Chondrocyte (in vitro differentiated cells): ENCODE data around the gene LAMC3. TPM values are rescaled to one million over a fixed set of nuclear protein-coding genes. Genes with fewer than 3 reads are reported as not detected.
A peak's percentile ranks its signal among the peaks of the same experiment; 100 is the strongest.

ENCODE experiments used
- DNase-seq: peaks from one replicate; pipeline ENCODE4 v3.0.0; 2021; ENCODE audit warnings: mixed read lengths, low spot score
- H3K27ac Mint-ChIP-seq: one replicate; pipeline ENCODE4 v1.8.0; 2021; ENCODE audit warnings: mild to moderate bottlenecking, moderate library complexity, mixed read lengths; ENCODE audit not compliant: unreplicated experiment
- H3K27me3 Mint-ChIP-seq: 2 replicates; pipeline ENCODE4 v1.8.0; 2021; ENCODE audit warnings: low read depth, mixed read lengths
- H3K36me3 Mint-ChIP-seq: 2 replicates; pipeline ENCODE4 v1.8.0; 2021; ENCODE audit warnings: low read depth, mixed read lengths
- H3K4me1 Mint-ChIP-seq: 2 replicates; pipeline ENCODE4 v1.8.0; 2021; ENCODE audit warnings: low read depth, mild to moderate bottlenecking, mixed read lengths
- H3K4me3 Mint-ChIP-seq: one replicate; pipeline ENCODE4 v1.8.0; 2021; ENCODE audit warnings: mild to moderate bottlenecking, moderate library complexity, mixed read lengths; ENCODE audit not compliant: unreplicated experiment
- H3K9me3 Mint-ChIP-seq: 2 replicates; pipeline ENCODE4 v1.8.0; 2021; ENCODE audit warnings: low read depth, mixed read lengths
- total RNA-seq: library from RNA; stranded (reverse); gene quantifications from 3 replicates; pipeline ENCODE4 v1.2.1, GENCODE V29; 2021
- TF ChIP-seq, protein P1 (sequence below): fragments of 200-600 bp; sonication (generic); IDR thresholded peaks from 2 replicates; pipeline ENCODE4 v1.5.0; 2021; ENCODE audit warnings: antibody characterized with exemption, mild to moderate bottlenecking, moderate library complexity

Gene LAMC3
- total RNA-seq, 1 donor from 2014 or later = 1.2 TPM

DNA sequence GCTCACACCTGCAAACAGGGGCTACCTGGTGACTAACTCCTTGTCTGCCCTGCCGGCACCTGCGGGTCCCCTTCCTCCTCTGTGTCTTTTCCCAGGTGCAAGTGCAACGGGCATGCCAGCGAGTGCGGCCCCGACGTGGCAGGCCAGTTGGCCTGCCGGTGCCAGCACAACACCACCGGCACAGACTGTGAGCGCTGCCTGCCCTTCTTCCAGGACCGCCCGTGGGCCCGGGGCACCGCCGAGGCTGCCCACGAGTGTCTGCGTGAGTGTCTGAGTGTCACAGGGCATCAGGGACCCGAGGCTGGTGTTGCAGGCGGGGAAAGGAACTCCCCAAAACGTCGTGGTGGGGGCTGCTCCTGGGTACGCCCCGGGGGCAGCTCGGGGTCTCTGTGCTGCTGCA, 27.1 kb downstream of the LAMC3 start:
- Mint-ChIP-seq H3K9me3 (no peaks in the 10 kb centered on the region), H3K4me3 (no peak overlapping the region), H3K27me3 (no peaks in the 10 kb centered on the region), H3K27ac (no peak overlapping the region), H3K36me3 (no peaks in the 10 kb centered on the region), H3K4me1 (peaks cover 17% of the 10 kb centered on the region)
- TF ChIP-seq, protein P1, sequence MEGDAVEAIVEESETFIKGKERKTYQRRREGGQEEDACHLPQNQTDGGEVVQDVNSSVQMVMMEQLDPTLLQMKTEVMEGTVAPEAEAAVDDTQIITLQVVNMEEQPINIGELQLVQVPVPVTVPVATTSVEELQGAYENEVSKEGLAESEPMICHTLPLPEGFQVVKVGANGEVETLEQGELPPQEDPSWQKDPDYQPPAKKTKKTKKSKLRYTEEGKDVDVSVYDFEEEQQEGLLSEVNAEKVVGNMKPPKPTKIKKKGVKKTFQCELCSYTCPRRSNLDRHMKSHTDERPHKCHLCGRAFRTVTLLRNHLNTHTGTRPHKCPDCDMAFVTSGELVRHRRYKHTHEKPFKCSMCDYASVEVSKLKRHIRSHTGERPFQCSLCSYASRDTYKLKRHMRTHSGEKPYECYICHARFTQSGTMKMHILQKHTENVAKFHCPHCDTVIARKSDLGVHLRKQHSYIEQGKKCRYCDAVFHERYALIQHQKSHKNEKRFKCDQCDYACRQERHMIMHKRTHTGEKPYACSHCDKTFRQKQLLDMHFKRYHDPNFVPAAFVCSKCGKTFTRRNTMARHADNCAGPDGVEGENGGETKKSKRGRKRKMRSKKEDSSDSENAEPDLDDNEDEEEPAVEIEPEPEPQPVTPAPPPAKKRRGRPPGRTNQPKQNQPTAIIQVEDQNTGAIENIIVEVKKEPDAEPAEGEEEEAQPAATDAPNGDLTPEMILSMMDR = no peak
- no peak for DNase-seq

DNA sequence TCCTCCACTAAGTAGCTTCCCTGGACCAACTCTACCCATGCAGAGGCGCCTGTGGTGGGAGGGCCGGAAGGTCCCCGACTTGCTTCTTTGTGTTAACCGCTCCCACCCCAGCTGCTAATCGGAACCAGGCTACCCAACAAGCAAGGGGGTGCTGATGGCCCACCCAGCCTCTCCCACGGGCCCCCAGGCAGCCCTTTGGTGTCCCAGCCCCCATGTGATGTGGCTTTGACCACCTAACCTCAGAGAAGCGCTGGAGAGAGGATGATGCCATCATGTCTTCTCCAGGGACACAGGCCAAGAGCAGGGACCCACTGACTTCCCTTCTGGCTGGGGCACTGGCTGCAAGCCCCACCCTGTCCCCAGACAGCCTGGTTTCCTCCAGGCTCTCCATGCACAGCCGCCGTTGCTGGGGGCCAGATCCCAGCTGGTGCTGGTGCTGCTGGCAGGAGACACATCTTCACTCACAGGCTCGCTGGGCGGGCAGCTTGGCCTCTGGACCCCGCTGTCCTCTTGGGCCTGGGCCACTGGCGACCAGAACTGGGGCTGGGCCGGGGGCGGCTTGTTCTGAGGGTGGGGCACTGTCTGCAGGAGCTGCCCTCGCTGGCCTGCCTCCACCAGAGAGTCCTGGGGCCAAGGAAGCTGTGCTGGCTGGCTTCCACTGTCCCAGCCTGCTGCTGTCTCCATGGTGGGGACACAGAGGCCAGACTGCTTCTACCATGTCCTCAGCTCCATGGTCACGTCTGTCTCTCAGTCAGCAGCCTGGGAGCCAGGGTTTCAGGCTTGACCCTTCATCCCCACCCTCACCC, 27.8 kb downstream of the LAMC3 start:
- H3K27ac Mint-ChIP-seq = no peak overlapping the region
- TF ChIP-seq, protein P1 = no peak
- no peak for DNase-seq
- peaks cover 17% of the 10 kb centered on the region for H3K4me1 Mint-ChIP-seq
- H3K4me3 Mint-ChIP-seq = no peak overlapping the region
- H3K9me3 Mint-ChIP-seq = no peaks in the 10 kb centered on the region
- H3K27me3 Mint-ChIP-seq = no peaks in the 10 kb centered on the region
- H3K36me3 Mint-ChIP-seq = no peaks in the 10 kb centered on the region

DNA sequence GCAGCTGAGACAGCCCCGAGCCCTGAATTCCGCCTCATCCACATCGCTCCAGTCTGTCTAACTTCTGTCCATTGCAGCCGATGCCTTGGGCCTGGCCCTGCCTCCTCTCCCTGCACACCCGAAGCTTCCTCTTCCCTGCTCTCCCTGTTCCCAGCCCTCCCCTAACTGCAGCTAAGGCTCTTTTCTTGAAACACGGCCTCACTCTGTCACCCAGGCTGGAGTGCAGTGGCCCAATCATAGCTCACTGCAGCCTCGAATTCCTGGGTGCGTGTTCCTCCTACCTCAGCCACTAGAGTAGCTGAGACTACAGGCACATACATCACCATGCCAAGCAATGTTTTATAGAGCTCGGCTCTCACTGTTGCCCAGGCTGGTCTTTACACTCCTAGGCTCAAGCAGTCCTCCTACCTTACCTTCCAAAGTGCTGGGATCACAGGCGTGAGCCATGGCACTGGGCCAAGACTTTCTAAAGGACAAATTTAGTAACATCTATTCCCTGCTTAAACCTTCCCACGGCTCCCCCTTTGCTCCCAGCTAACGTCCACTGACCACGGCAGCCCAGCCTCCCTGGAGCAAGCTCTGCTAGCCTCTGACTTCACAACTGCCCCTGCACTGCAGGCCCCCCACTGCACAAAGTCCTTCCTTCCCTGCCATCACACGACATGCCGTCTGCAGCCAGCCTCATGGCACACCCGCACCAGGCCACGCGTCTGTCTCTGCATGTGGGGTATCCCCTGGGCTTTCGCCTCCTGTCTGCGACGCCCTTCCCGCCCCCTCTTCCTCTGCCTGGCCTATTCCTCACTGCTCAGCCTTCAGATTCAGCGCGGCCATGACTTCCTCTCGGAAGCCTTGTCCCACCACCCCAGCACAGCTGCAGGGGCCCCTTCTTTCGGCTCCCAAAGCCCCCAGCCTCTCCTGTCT, 28.6 kb downstream of the LAMC3 start:
- TF ChIP-seq, protein P1 = no peak
- no peak overlapping the region for H3K4me3 Mint-ChIP-seq
- DNase-seq = no peak
- peak overlapping the region; percentile 23 for H3K27ac Mint-ChIP-seq
- no peaks in the 10 kb centered on the region for H3K36me3 Mint-ChIP-seq
- H3K27me3 Mint-ChIP-seq = no peaks in the 10 kb centered on the region
- peaks cover 17% of the 10 kb centered on the region for H3K4me1 Mint-ChIP-seq
- no peaks in the 10 kb centered on the region for H3K9me3 Mint-ChIP-seq

DNA sequence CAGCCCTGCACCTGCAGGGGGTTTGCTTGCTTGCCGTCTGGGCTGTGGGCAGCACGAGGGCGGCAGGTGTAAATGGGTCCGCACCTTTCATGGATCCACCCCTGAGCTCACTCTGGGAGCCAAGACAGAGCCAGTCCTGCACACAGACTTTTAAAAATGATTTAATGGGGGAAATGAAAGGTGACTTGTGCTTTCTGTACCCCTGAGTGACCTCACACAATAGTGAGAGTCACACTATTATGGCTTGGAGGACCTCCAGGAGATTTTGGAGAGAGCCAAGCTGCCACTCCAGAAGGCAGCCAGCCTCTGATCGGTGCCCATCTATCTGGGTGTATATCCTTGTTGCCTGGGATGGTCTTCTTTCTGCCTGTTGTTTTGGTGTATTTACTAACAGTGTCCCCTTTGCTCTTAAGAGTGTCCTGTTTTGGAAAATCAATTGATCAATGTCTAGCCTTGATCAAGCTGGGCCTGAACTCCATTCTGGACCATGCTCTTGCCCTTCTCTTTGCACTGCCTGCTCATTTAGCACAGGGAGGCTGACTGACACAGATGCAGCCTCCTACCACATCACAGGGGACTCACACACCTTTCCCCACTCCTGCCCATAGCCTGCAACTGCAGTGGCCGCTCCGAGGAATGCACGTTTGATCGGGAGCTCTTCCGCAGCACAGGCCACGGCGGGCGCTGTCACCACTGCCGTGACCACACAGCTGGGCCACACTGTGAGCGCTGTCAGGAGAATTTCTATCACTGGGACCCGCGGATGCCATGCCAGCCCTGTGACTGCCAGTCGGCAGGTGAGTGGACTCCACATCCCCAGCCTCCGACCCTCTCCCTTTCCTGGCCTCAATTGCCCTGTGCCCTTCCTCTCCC, 29.5 kb downstream of the LAMC3 start:
- no peak for DNase-seq
- TF ChIP-seq, protein P1 = no peak
- H3K27ac Mint-ChIP-seq = no peak overlapping the region
- H3K9me3 Mint-ChIP-seq = no peaks in the 10 kb centered on the region
- H3K4me3 Mint-ChIP-seq = no peak overlapping the region
- no peaks in the 10 kb centered on the region for H3K36me3 Mint-ChIP-seq
- peaks cover 17% of the 10 kb centered on the region for H3K4me1 Mint-ChIP-seq
- no peaks in the 10 kb centered on the region for H3K27me3 Mint-ChIP-seq
